B cell (primary cell): ENCODE measurements around the gene KIF26B. TPM values are rescaled to one million over a fixed set of nuclear protein-coding genes. Genes with fewer than 3 reads are reported as not detected.

Experiments used
- ATAC-seq: fragments of 200-7000 bp; cut with Tn5 transposase; one replicate; pipeline ENCODE4 v1.10.0; 2021; ENCODE audit warnings: low read depth, mild to moderate bottlenecking, moderate number of reproducible peaks, moderate library complexity
- CTCF ChIA-PET: fragments of 350-600 bp; sonication (Branson Sonifier 250); formaldehyde crosslinking; loops from one replicate; lab custom pipeline; 2021; ENCODE audit warnings: antibody characterized with exemption, inconsistent platforms; lab: Charles Lee
- POLR2A ChIA-PET: fragments of 350-600 bp; sonication (Branson Sonifier 250); formaldehyde crosslinking; loops from one replicate; lab custom pipeline; 2021; ENCODE audit warnings: antibody characterized with exemption; lab: Charles Lee
- DNase-seq: peaks from one replicate; pipeline ENCODE4 v3.0.0; 2013
- H2AFZ ChIP-seq: 2 replicates; pipeline ENCODE4 v1.6.1; 2012; ENCODE audit warnings: mild to moderate bottlenecking, low read depth, low read length; ENCODE audit not compliant: insufficient read depth, poor library complexity, severe bottlenecking
- H3K27ac ChIP-seq, 2 donors: 1 replicate in 1 of 2; 2 replicates in 1 of 2; pipeline ENCODE4 v1.5.1; 2012 to 2013; ENCODE audit warnings: low read length in 2 of 2, mild to moderate bottlenecking in 2 of 2, moderate library complexity in 1 of 2
- H3K27me3 ChIP-seq, 4 experiments: fragments of 200-600 bp in 1 of 4; sonication (generic) in 1 of 4; replicated peaks in 1 of 4; 1 replicate in 2 of 4; 2 replicates in 2 of 4; pipeline versions ENCODE4 v1.6.1 to v1.7.0; 2013 to 2016; ENCODE audit warnings: low read length in 3 of 4, mild to moderate bottlenecking in 2 of 4, mixed read lengths in 1 of 4, moderate library complexity in 1 of 4; ENCODE audit not compliant: insufficient read depth in 4 of 4, control insufficient read depth in 3 of 4; ENCODE audit errors: control extremely low read depth in 1 of 4
- H3K36me3 ChIP-seq, 2 experiments: replicated peaks in 1 of 2; 1 replicate in 1 of 2; 2 replicates in 1 of 2; pipeline versions ENCODE4 v1.6.1 to v1.7.1; 2013; ENCODE audit warnings: low read length in 1 of 2; ENCODE audit not compliant: insufficient read depth in 2 of 2, control insufficient read depth in 1 of 2; ENCODE audit errors: control extremely low read depth in 1 of 2, extremely low read depth in 1 of 2
- H3K4me1 ChIP-seq, 2 donors: fragments of 200-600 bp in 1 of 2; sonication (generic) in 1 of 2; 1 replicate in 1 of 2; 2 replicates in 1 of 2; pipeline versions ENCODE4 v1.5.1 to v1.6.1; 2013 to 2017; ENCODE audit warnings: low read length in 2 of 2; ENCODE audit not compliant: control insufficient read depth in 2 of 2, insufficient read depth in 2 of 2
- H3K4me2 ChIP-seq: replicated peaks from 2 replicates; pipeline ENCODE3; 2012; ENCODE audit warnings: mild to moderate bottlenecking, low read depth, low read length; ENCODE audit not compliant: poor library complexity, severe bottlenecking
- H3K4me3 ChIP-seq, 5 experiments: fragments of 200-600 bp in 1 of 5; sonication (generic) in 1 of 5; 1 replicate in 3 of 5; 2 replicates in 2 of 5; pipeline versions ENCODE4 v1.5.1 to v1.7.0; 2011 to 2016; ENCODE audit warnings: low read length in 4 of 5, mild to moderate bottlenecking in 4 of 5, low read depth in 2 of 5, control low read depth in 1 of 5, moderate library complexity in 1 of 5; ENCODE audit not compliant: insufficient read depth in 1 of 5; ENCODE audit errors: control extremely low read depth in 1 of 5, extremely low read depth in 1 of 5
- H3K79me2 ChIP-seq: fragments of 200-600 bp; sonication (generic); one replicate; pipeline ENCODE4 v1.6.0; 2016; ENCODE audit warnings: low read length; ENCODE audit not compliant: control insufficient read depth, insufficient read depth
- H3K9ac ChIP-seq: fragments of 200-600 bp; sonication (generic); 2 replicates; pipeline ENCODE4 v1.6.1; 2017; ENCODE audit warnings: mild to moderate bottlenecking, low read length, moderate library complexity
- H3K9me3 ChIP-seq, 3 donors: one replicate each; pipeline versions ENCODE4 v1.6.1 to v1.7.1; 2013; ENCODE audit warnings: low read length in 2 of 3; ENCODE audit not compliant: control insufficient read depth in 2 of 3, insufficient read depth in 1 of 3; ENCODE audit errors: control extremely low read depth in 1 of 3
- H4K20me1 ChIP-seq: 2 replicates; pipeline ENCODE4 v1.6.0; 2012; ENCODE audit warnings: mild to moderate bottlenecking, low read length; ENCODE audit not compliant: insufficient read depth, control insufficient read depth, poor library complexity, severe bottlenecking
- H3K27ac Mint-ChIP-seq: one replicate; pipeline ENCODE4 v1.8.0; 2021; ENCODE audit warnings: mixed read lengths
- H3K27me3 Mint-ChIP-seq: one replicate; pipeline ENCODE4 v1.8.0; 2021; ENCODE audit warnings: mixed read lengths
- H3K4me1 Mint-ChIP-seq: one replicate; pipeline ENCODE4 v1.8.0; 2021; ENCODE audit warnings: mixed read lengths
- H3K4me3 Mint-ChIP-seq: one replicate; pipeline ENCODE4 v1.8.0; 2021; ENCODE audit warnings: mixed read lengths
- H3K9me3 Mint-ChIP-seq: one replicate; pipeline ENCODE4 v1.8.0; 2022; ENCODE audit warnings: mixed read lengths; ENCODE audit not compliant: insufficient read depth
- CTCF ChIP-seq: fragments of 200-600 bp; IDR thresholded peaks from one replicate; pipeline ENCODE4 v1.8.0; 2022; ENCODE audit warnings: antibody characterized with exemption, mild to moderate bottlenecking
- EZH2 ChIP-seq: IDR thresholded peaks from 2 replicates; pipeline ENCODE4 v1.6.1; 2012; ENCODE audit warnings: borderline replicate concordance, low read depth, mild to moderate bottlenecking, moderate library complexity, low read length; ENCODE audit not compliant: insufficient read depth, poor library complexity, severe bottlenecking
- WGBS: methylation state at CpG from one replicate; pipeline ENCODE4 v1.1.5; 2013; ENCODE audit warnings: missing lambda C conversion rate; ENCODE audit not compliant: insufficient coverage; 5-methylcytosine and 5-hydroxymethylcytosine counted together
- intact Hi-C: fragments of 100-400 bp; cut with micrococcal nuclease; formaldehyde crosslinking; loops from one replicate; pipeline ENCODE4 v1.10.0; 2022
- polyA plus RNA-seq: library from polyadenylated mRNA; depleted of rRNA; stranded (reverse); fragments of >200 nt; gene quantifications from 2 replicates; pipeline ENCODE4 v1.2.3, GENCODE V29; 2012
- total RNA-seq, 2 donors: library from RNA; stranded (reverse); fragments of 120-200 nt in 1 of 2; gene quantifications; 1 replicate in 1 of 2; 2 replicates in 1 of 2; pipeline versions ENCODE4 v1.2.3 to v1.2.4, GENCODE V29; 2013 to 2022

Gene KIF26B
- total and polyA plus RNA-seq, 2 donors (not counting 1 experiment from before 2014, with no cell fraction given), result 0.62 TPM; not detected in 1

GRCh38 chr1:245428681-245429080, 273.9 kb downstream of the KIF26B start:
- intact Hi-C loops, result no loop called here
- Mint-ChIP-seq H3K9me3 (no peaks in the 10 kb centered on the region), H3K4me3 (no peak overlapping the region), H3K27ac (no peak overlapping the region), H3K4me1 (no peaks in the 10 kb centered on the region), H3K27me3 (peaks cover 6% of the 10 kb centered on the region)
- Histone ChIP-seq H3K4me1 (no peaks in the 10 kb centered on the region), H3K4me2 (no peak overlapping the region), H3K9me3 (no peaks in the 10 kb centered on the region), H4K20me1 (no peaks in the 10 kb centered on the region), H3K9ac (no peak overlapping the region), H2AFZ (no peak overlapping the region), H3K4me3 (no peak overlapping the region), H3K27ac (no peak overlapping the region), H3K79me2 (no peaks in the 10 kb centered on the region), H3K36me3 (no peaks in the 10 kb centered on the region), H3K27me3 (no peaks in the 10 kb centered on the region)
- 67% methylated on average over 1 of the region's 4 CpGs for WGBS
- TF ChIP-seq CTCF (no peak), EZH2 (no peak)
- CTCF ChIA-PET, result no interaction called here
- POLR2A ChIA-PET, result no interaction called here
- ATAC-seq (no peak), DNase-seq (no peak)

GRCh38 chr1:245431706-245432105, 276.9 kb downstream of the KIF26B start:
- WGBS, result 100% methylated on average over 3 of the region's 3 CpGs
- peaks cover 6% of the 10 kb centered on the region for H3K27me3 Mint-ChIP-seq
- intact Hi-C loops, result no loop called here
- Histone ChIP-seq H3K36me3 (no peaks in the 10 kb centered on the region), H3K9ac (no peak overlapping the region), H2AFZ (no peak overlapping the region), H3K79me2 (no peaks in the 10 kb centered on the region), H3K4me1 (no peaks in the 10 kb centered on the region), H3K4me3 (no peak overlapping the region), H3K27ac (no peak overlapping the region), H3K4me2 (no peak overlapping the region), H3K9me3 (no peaks in the 10 kb centered on the region), H4K20me1 (no peaks in the 10 kb centered on the region), H3K27me3 (no peaks in the 10 kb centered on the region)
- no peak for TF ChIP-seq EZH2
- no peak for TF ChIP-seq CTCF
- no peaks in the 10 kb centered on the region for H3K4me1 Mint-ChIP-seq
- no peak overlapping the region for H3K27ac Mint-ChIP-seq
- DNase-seq, result no peak
- CTCF ChIA-PET, result no interaction called here
- H3K9me3 Mint-ChIP-seq, result no peaks in the 10 kb centered on the region
- POLR2A ChIA-PET, result no interaction called here
- no peak for ATAC-seq
- no peak overlapping the region for H3K4me3 Mint-ChIP-seq
